ENCODE results near the gene ENAH.
"Not testable (repeated sequence)": the region's sequence is repeated elsewhere in the genome, so short reads cannot be mapped to it uniquely, and the experiment has no call there.

The ENAH gene

DNA sequence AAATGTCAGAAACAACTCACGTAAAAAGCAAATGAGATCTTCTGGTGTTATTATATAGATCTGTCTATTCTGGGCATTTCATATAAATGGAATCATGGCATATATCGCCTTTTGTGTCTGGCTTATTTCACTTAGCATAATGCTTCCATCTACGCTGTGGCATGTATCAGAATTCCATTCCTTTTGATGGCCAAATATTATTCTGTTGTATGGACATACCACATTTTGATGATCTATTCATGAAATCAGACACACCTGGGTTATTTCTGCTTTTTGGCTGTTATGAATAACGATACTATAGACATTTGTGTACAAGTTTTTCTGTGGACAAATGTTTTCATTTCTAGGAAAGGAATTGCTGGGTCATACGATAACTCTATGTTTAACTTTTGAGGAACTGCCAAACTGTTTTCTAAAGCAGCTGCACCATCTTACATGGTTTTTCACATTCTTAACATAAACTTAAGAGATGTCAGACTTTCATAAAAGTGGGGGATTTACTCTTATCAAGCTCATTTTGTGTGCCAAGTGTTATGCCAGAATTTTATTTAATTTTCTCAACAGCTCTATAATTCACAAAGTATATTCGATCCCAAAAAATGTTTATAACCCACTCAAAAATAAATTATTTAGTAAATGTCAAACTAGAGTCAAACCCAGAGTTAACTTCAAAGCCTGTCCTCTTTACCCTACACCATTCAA is 7.6 kb downstream of the ENAH start:
- DNase-seq (ENCODE audit: low read depth), result no peak

DNA sequence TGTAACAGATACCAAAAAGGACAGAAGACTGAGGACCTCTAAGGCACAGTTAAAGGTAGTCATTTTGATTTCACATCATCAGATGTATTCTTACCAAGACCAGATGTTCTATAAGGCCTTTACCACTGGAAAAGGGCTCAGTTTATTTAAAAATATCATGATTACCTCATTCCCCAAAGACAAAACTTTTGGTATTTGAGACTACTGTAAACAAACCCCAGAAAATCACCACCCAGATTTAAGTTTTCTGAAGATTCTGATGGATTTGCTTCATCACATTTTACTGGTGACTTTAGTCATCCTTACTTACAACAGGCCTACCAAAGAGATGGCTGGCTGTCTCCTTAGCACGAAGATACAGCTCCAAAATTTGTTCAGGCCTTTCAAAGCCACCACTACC is 8.3 kb downstream of the ENAH start:
- no peak for DNase-seq (ENCODE audit: low read depth)

DNA sequence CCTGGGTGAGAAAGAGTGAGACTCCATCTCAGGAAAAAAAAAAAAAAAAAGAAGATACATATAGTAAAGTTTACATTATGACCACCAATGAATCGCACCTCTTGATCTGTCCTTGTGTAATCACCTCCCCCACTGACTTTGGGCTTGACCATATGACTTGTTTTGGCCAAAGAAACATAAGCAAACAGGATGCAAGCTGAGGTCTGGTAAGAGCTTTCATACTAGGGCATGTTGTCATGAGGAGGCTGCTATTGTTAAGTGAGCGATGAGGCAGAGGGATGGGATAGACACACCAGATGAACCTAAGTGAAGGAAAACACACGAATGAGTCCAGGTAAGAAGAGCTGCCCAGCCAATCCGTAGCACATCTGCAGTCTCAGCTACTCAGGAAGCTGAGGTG is 10.7 kb downstream of the ENAH start:
- no peak for DNase-seq (ENCODE audit: low read depth)

DNA sequence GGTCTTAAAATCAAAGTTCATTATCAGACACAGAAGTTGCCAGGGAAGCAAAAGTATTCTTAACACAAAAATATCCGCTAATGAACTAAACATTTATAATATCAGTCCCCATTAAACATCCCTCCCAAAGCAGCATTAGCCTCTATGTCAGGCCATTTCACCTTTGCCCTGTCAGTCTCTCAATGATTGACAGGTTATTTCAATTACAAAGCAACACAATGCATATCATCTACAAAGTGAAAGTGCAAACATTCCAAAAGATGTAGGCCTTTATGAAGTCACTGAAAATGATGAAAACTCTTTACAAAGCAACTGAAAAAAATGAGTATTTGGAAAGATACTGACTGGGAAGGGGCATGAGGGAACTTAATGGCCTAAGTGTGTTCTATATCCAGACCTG is 14.1 kb downstream of the ENAH start:
- no peak for DNase-seq (ENCODE audit: low read depth)

DNA sequence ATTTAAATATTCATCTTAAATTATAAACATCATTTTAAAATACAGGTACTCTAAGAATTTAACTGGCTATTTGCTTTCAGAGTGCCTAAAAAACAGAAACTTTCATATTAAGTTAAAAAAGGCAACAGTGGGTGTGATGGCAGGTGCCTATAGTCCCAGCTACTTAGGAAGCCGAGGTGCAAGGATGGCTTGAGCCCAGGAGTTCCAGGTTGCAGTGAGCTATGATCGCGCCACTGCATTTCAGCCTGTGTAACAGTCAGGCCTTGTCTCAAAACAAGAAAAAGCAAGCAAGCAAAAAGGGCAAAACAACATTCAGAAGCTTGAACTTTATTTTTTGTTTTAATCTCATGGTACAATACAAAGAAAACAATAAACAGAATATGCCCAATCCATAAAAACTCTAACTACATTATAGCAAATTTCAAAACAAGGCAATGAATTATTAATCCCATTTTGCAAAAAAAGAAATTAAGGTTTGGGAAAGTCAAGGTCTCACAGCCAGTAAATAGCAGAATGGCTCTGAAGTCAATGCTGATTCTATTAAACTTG is 15.2 kb downstream of the ENAH start:
- no peak for DNase-seq (ENCODE audit: low read depth)

DNA sequence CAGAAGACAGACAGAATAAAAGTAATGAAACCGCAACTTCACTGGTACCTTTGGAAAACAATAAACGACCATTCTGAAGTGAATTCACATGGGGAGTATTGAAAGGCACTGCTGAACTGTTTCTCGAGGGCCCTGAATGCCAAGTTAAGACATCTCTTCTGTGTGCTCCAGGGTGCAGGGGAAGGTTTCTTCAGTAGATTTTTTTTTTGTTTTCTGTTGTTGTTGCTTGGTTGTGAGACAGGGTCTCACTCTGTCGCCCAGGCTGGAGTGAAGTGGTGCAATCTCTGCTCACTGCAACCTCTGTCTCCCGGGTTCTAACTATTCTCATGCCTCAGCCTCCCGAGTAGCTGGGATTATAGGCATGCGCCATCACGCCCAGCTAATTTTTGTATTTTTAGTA is 15.9 kb downstream of the ENAH start:
- not testable (repeated sequence) for DNase-seq (ENCODE audit: low read depth)

DNA sequence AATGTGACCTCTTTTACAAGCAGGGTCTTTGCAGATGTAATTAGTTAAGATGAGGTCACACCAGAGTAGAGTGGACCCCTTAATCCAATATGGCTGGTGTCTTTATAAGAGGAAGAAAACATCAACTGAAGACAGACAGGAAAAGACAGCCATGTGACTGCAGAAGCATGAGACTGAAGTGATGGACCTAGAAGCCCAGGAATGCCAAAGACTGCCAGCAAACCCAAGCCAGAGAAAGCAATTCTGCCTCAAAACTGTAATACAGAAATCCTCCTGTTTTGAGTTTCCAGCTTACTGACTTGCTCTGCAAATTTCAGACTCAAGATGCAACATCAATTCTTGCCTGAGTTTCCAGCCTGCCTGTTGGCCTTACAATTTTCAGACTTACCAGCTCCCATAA is 17.3 kb downstream of the ENAH start:
- no peak for DNase-seq (ENCODE audit: low read depth)

DNA sequence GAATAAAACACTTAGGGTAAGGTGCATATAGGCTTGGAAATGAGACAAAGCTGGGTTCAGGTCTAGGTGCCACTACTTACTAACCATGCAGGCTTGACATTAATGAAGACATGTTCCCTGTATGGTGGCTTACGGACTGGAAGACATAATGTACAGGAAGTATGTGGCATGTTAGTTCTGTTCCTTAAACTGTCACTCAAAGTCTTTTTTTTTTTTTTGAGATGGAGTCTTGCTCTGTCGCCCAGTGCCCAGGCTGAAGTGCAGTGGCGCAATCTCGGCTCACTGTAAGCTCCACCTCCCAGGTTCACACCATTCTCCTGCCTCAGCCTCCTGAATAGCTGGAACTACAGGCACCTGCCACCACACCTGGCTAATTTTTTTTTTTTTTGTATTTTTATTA is 20.1 kb downstream of the ENAH start:
- DNase-seq (ENCODE audit: low read depth), result not testable (repeated sequence)

DNA sequence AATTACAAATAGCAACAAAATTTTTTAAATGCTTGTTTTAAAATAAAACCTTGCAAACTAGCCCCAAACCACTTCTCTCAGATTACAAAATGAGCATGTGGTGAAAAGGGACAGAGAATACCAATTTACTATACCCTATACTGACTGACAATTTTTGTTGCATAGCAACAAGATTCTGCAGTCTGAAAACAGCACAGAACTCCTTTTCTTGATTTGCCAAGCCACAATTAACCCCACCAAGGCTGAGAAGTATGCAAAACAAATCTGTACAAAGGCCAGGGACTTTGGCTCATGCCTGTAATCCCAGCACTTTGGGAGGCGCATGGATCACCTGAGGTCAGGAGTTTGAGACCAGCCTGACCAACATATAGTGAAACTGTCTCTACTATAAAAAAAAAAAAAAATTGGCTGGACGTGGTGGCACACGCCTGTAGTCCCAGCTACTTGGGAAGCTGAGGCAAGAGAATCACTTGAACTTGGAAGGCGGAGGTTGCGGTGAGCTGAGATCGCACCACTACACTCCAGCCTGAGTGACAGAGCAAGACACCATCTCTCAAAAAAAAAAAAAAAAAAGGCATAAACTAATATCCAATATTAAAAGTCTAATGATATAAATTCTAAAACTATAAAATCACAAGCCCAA is 21.8 kb downstream of the ENAH start:
- no peak for DNase-seq (ENCODE audit: low read depth)

DNA sequence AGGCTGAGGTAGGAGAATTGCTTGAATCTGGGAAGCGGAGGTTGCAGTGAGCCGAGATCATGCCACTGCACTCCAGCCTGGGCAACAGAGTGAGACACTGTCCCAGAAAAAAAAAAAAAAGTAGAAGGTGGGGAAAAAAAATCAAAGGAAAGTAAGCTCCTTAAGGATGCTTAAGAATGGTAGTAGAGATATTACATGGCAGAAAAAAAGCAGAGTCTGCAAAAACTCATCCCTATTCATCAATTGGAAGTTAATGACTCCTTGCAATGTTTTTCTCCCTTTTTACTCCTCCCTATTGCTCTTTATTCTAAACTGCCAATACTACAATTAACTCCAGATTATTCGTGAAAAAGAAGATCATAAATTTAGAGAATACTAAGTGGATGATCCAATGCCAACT is 23.4 kb downstream of the ENAH start:
- DNase-seq (ENCODE audit: low read depth), result no peak

DNA sequence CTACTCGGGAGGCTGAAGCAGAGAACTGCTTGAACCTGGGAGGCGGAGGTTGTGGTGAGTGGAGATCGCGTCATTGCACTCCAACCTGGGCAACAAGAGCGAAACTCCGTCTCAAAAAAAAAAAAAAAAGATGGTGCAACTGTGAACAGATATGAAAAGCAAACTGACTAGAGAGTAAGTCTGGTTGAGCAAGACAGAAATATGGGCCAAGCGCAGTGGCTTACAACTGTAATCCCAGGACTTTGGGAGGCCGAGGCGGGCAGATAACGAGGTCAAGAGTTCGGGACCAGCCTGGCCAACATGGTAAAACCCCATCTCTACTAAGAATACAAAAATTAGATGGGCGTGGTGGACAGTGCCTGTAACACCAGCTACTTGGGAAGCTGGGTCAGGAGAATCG is 24.1 kb downstream of the ENAH start:
- not testable (repeated sequence) for DNase-seq (ENCODE audit: low read depth)

DNA sequence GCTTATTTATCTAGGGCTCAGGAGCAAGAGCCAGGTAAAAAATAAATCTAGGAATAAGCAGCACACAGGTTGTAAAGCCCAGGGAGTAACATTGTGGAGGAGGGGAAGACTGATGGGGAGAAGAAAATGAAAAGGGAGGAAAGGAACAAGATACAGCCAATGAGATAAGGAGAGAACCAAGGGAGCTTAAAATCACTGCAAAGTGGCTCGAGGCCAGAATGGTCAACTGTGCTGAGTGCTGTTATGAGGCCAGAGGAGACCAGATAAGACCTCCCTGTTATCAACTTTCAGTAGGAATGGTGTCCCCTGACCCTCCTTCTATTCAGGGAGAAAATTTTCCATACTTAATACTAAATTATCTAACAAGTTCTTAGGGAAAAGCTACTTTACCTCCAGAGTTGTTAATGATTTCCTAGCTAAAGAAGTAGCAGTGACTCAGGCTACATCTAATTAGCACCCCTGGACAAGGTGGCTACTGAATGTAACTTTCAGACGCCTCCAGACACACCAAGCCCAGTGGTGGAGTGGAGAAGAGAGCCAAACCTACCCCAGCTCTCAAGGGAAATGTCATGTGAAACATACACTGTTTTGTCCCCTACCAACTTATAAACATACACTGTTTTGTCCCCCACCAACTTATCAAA is 25.5 kb downstream of the ENAH start:
- DNase-seq (ENCODE audit: low read depth), result no peak

DNA sequence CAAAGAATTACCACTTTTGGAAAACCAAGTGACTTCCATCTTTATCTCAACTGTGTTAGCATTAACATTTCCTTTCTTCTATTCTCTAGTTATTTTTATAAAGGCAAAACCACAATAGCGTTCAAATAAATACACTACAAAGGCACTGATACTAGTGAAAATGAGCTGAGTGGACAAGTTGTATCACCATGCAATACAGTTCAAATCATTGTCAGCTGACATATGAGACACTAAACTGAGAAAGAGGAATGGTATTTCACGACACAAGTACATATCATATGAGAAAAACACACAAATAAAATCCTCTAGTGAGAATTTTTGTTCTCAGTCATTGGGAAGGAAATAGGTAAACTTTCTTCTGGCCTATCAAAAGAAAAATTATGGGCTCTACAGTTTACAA is 26.2 kb downstream of the ENAH start:
- no peak for DNase-seq (ENCODE audit: low read depth)

DNA sequence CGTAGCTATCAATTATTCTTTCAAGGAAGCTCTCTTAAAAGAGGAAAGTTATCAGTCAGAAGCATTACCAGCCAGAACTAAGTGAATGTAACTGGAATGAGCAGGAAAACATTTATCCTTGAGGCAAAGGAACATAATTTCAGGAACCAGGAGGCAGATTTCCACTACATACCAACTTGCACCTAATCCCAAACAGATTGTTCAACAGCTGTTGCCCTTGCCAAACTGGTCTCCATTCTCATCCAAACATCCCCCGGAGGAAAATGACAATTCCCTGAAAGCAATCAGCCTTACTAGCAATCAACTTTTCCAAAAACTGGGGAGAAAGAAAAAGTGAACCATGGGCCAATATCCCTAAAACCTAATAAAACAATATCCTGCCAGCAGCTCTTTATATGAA is 35.0 kb downstream of the ENAH start:
- no peak for DNase-seq (ENCODE audit: low read depth)

DNA sequence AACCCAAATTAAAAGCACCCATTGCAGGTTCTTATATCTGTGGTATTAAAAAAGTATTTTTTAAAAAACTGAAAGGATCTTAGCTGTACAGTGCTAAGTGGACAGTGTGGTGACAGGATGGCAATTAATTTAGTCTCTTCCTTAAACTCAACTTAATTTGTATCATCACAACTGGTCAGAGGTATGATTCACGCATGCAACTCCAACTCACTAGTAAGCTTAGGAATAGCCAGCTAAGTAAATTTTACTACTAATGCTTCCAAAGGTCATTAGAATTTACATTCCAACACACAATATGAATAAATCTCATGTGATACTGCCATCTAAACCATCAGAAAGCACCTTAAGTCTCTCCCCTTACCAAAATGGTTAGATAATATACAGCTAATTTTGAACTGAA is 35.4 kb downstream of the ENAH start:
- no peak for DNase-seq (ENCODE audit: low read depth)

DNA sequence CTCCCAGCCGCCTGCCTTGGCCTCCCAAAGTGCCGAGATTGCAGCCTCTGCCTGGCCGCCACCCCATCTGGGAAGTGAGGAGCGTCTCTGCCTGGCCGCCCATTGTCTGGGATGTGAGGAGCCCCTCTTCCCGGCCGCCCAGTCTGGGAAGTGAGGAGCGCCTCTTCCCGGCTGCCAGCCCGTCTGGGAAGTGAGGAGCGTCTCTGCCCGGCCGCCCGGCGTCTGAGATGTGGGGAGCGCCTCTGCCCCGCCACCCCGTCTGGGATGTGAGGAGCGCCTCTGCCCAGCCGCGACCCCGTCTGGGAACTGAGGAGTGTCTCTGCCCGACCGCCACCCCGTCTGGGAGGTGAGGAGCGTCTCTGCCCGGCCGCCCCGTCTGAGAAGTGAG is 37.5 kb downstream of the ENAH start:
- not testable (repeated sequence) for DNase-seq (ENCODE audit: low read depth)

DNA sequence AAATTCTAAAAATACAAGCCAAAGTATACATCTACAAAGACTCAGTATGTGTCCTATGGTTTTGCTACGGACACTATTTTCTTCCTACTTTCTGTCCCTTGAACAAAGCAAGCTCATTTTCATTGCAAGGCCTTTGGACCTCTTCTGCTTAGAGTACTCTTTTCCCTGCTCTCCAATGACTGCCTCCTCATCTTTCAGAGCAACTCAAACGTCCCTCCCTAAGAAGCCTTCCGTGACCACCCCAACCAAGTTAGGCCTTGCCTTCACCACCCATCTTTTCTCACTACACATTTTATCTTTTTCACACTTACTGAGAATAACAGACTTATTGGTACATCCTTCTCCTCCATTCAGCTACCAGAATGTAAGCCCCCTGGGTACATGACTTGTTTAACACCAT is 39.9 kb downstream of the ENAH start:
- no peak for DNase-seq (ENCODE audit: low read depth)

DNA sequence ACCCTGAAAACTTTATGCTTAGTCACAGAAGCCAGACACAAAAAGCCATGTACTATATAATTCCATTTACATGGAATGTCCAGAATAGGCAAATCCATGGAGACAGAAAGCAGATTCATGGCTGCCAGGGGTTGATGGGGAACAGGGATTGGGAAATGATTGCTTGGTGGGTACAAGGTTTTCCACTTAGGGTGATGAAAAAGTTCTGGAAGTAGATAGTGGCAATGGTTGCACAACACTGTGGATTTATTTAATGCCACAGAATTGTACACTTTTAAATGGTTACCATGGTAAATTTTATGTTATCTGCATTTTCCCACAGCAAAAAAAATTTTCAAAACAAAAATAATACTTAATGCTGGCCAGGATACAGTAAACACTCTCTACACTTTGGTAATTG is 40.6 kb downstream of the ENAH start:
- DNase-seq (ENCODE audit: low read depth), result no peak

DNA sequence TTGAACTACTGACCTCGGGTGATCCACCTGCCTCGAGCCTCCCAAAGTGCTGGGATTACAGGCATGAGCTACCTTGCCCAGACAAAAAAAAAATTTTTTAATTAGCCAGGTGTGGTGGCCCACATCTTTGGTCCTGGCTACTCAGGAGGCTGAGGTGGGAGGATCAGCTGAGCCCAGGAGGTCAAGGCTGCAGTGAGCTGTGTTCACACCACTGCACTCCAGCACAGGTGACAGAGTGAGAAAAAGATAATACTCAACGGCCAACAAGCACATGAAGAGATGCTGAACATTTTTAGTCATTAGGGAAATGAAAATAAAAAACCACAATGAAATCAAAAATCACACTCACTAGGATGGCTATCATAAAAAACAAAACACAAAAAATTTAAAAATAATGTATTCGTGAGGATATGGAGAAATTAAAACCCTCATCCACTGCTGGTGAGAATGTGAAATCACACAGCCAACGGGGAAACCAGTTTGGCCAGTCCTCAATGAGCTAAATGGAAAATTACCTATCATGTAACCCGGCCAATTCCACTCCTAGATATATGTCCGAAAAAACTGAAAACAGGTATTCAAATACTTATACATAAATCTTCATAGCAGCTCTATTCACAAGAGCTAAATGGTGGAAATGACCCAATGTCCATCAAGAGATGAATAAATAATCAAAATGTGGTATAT is 41.2 kb downstream of the ENAH start:
- DNase-seq (ENCODE audit: low read depth), result no peak

DNA sequence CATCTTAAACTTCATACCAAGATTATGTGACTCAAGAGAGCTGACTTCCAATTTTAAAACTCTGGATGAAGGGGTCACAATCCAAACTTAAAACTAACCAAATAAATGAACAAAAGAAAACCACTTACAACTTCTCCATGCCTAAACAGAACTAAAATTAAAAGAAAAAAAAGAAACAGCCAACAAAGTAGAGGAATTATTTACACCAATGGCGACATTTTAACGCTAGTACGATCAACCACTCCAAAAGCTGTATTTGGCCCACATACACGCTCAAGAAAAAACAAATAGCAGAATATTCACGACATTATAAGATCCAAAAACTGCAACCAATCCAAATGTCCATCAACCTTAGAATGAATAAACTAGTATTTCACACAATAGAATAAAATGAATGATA is 42.4 kb downstream of the ENAH start:
- DNase-seq (ENCODE audit: low read depth), result no peak

DNA sequence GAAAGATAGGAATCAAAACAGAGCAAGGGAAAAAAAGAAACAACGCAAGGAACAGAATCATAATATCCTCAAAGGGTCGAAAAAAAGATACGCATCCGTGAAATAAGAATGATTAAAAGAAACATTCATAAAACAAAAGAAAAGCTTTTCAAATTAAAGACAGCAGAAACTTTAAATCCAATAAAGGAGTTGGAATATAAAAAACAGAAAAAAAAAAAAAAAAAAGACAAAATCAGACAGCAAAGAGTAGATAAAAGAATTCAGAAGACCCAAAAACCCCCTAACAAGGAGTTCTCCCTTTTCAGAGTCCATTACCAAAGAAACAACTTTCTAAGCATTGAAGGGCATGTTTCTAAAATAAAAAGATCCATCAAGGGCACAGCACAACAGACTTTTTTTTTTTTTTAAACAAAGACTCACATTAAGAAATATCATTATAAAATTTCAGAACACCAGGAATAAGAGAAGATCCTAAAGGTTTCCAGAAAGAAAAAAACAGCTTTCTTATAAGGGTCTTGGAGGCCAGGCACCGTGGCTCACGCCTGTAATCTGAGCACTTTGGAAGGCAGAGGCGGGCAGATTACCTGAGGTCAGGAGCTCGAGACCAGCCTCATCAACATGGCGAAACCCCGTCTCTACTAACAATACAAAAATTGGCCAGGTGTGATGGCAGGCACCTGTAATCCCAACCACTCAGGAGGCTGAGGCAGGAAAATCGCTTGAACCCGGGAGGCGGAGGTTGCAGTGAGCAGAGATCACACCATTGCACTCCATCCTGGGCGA is 44.7 kb downstream of the ENAH start:
- no peak for DNase-seq (ENCODE audit: low read depth)

DNA sequence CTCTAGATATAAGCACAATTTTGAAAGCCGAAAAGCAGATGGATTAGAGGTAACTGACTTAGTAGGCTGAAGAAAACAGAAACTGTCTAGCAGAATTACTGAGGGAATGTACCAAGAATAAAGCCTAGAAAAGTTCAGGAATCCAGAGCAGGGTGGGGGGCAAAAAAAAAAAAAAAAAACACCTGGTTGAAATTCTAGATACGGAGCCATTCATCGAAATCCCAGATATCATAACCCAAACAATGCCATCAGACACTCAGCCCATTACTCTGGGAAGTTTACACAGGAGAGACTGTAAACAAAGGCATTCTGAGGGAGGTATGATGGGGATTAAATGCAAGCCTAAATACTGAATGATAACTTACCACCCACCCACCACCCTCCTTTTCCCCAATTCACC is 45.6 kb downstream of the ENAH start:
- DNase-seq (ENCODE audit: low read depth), result no peak
